ENCODE results near the gene BAIAP2L1. TPM values are rescaled to one million over a fixed set of nuclear protein-coding genes. Genes with fewer than 3 reads are reported as not detected.
A peak's percentile ranks its signal among the peaks of the same experiment; 100 is the strongest.

The BAIAP2L1 gene
- total RNA-seq, 1 donor from 2014 or later = 21.6 TPM

GRCh38 chr7:98348726-98349474, 52.0 kb downstream of the BAIAP2L1 start:
- Histone ChIP-seq H3K4me1 (ENCODE audit: insufficient read depth, low read length) (peaks cover 7% of the 10 kb centered on the region), H3K9ac (ENCODE audit: low read length) (no peak overlapping the region), H2AFZ (ENCODE audit: low read depth, low read length) (no peak overlapping the region), H3K79me2 (ENCODE audit: insufficient read depth, low read length) (no peaks in the 10 kb centered on the region), H3K27ac (ENCODE audit: low read depth, low read length) (no peak overlapping the region), H3K36me3 (ENCODE audit: insufficient read depth, low read length) (no peaks in the 10 kb centered on the region), H4K20me1 (ENCODE audit: insufficient read depth, low read length) (no peaks in the 10 kb centered on the region), H3K4me2 (ENCODE audit: low read length) (no peak overlapping the region), H3K27me3 (ENCODE audit: insufficient read depth, low read length) (no peaks in the 10 kb centered on the region), H3K9me3 (ENCODE audit: insufficient read depth, low read depth, low read length) (no peaks in the 10 kb centered on the region), H3K4me3 (ENCODE audit: insufficient read depth, low read depth, low read length) (no peak overlapping the region)
- peaks cover 9% of the 10 kb centered on the region for H3K4me1 Mint-ChIP-seq (ENCODE audit: low read depth, unreplicated experiment)
- no peaks in the 10 kb centered on the region for H3K27me3 Mint-ChIP-seq (ENCODE audit: low read depth, unreplicated experiment)
- no peak for DNase-seq (ENCODE audit: low read depth)
- H3K27ac Mint-ChIP-seq (ENCODE audit: unreplicated experiment) = no peak overlapping the region
- no peak for TF ChIP-seq EZH2 (IDR thresholded peaks at IDR 0.05; ENCODE audit: insufficient read depth, low read length)
- no peak for TF ChIP-seq CTCF (IDR thresholded peaks at IDR 0.05; ENCODE audit: insufficient read depth, low read depth, low read length)
- no peaks in the 10 kb centered on the region for H3K9me3 Mint-ChIP-seq (ENCODE audit: unreplicated experiment)
- FAIRE-seq = no peak
- no peak overlapping the region for H3K4me3 Mint-ChIP-seq (ENCODE audit: unreplicated experiment)
- H3K36me3 Mint-ChIP-seq (ENCODE audit: low read depth, unreplicated experiment) = peaks cover 3% of the 10 kb centered on the region

- Histone ChIP-seq H3K4me3 (ENCODE audit: insufficient read depth, low read depth, low read length) (no peak overlapping the region), H4K20me1 (ENCODE audit: insufficient read depth, low read length) (no peaks in the 10 kb centered on the region), H3K79me2 (ENCODE audit: insufficient read depth, low read length) (no peaks in the 10 kb centered on the region), H3K27ac (ENCODE audit: low read depth, low read length) (no peak overlapping the region), H3K4me2 (ENCODE audit: low read length) (no peak overlapping the region), H3K9me3 (ENCODE audit: insufficient read depth, low read depth, low read length) (no peaks in the 10 kb centered on the region), H3K27me3 (ENCODE audit: insufficient read depth, low read length) (no peaks in the 10 kb centered on the region), H2AFZ (ENCODE audit: low read depth, low read length) (no peak overlapping the region), H3K4me1 (ENCODE audit: insufficient read depth, low read length) (no peaks in the 10 kb centered on the region), H3K9ac (ENCODE audit: low read length) (no peak overlapping the region), H3K36me3 (ENCODE audit: insufficient read depth, low read length) (no peaks in the 10 kb centered on the region)
- H3K4me1 Mint-ChIP-seq (ENCODE audit: low read depth, unreplicated experiment) = peaks cover 3% of the 10 kb centered on the region
- peaks cover 3% of the 10 kb centered on the region for H3K36me3 Mint-ChIP-seq (ENCODE audit: low read depth, unreplicated experiment)
- no peaks in the 10 kb centered on the region for H3K27me3 Mint-ChIP-seq (ENCODE audit: low read depth, unreplicated experiment)
- no peak overlapping the region for H3K27ac Mint-ChIP-seq (ENCODE audit: unreplicated experiment)
- no peak for TF ChIP-seq EZH2 (IDR thresholded peaks at IDR 0.05; ENCODE audit: insufficient read depth, low read length)
- no peak for TF ChIP-seq CTCF (IDR thresholded peaks at IDR 0.05; ENCODE audit: insufficient read depth, low read depth, low read length)
- H3K4me3 Mint-ChIP-seq (ENCODE audit: unreplicated experiment) = no peak overlapping the region
- DNase-seq (ENCODE audit: low read depth) = no peak
- no peaks in the 10 kb centered on the region for H3K9me3 Mint-ChIP-seq (ENCODE audit: unreplicated experiment)
- no peak for FAIRE-seq
Observed at GRCh38 chr7:98346515-98347069, 54.3 kb downstream of the BAIAP2L1 start.

- H4K20me1 ChIP-seq (ENCODE audit: insufficient read depth, low read length) = no peaks in the 10 kb centered on the region
- Mint-ChIP-seq H3K4me1 (ENCODE audit: low read depth, unreplicated experiment) (no peaks in the 10 kb centered on the region), H3K36me3 (ENCODE audit: low read depth, unreplicated experiment) (peaks cover 14% of the 10 kb centered on the region), H3K27ac (ENCODE audit: unreplicated experiment) (no peak overlapping the region), H3K9me3 (ENCODE audit: unreplicated experiment) (peaks cover 7% of the 10 kb centered on the region), H3K27me3 (ENCODE audit: low read depth, unreplicated experiment) (no peaks in the 10 kb centered on the region), H3K4me3 (ENCODE audit: unreplicated experiment) (no peak overlapping the region)
- DNase-seq (ENCODE audit: low read depth) = peak; percentile 82
- H3K9ac ChIP-seq (ENCODE audit: low read length) = no peak overlapping the region
- H3K27me3 ChIP-seq (ENCODE audit: insufficient read depth, low read length) = no peaks in the 10 kb centered on the region
- FAIRE-seq = no peak
- H3K36me3 ChIP-seq (ENCODE audit: insufficient read depth, low read length) = no peaks in the 10 kb centered on the region
- H2AFZ ChIP-seq (ENCODE audit: low read depth, low read length) = no peak overlapping the region
- no peak for TF ChIP-seq EZH2 (IDR thresholded peaks at IDR 0.05; ENCODE audit: insufficient read depth, low read length)
- TF ChIP-seq CTCF (IDR thresholded peaks at IDR 0.05; ENCODE audit: insufficient read depth, low read depth, low read length) = no peak
- H3K4me2 ChIP-seq (ENCODE audit: low read length) = no peak overlapping the region
- H3K4me3 ChIP-seq (ENCODE audit: insufficient read depth, low read depth, low read length) = no peak overlapping the region
- no peaks in the 10 kb centered on the region for H3K9me3 ChIP-seq (ENCODE audit: insufficient read depth, low read depth, low read length)
- H3K79me2 ChIP-seq (ENCODE audit: insufficient read depth, low read length) = no peaks in the 10 kb centered on the region
- H3K27ac ChIP-seq (ENCODE audit: low read depth, low read length) = no peak overlapping the region
- peaks cover 5% of the 10 kb centered on the region for H3K4me1 ChIP-seq (ENCODE audit: insufficient read depth, low read length)
Observed at GRCh38 chr7:98341106-98341505, 59.8 kb downstream of the BAIAP2L1 start.
